Brain microvascular endothelial cell (primary cell): ENCODE results near the gene MAML2.
A peak's percentile ranks its signal among the peaks of the same experiment; 100 is the strongest.

Experiments used
- DNase-seq: peaks from one replicate; pipeline ENCODE4 v3.0.0-alpha.2; 2020
- H3K27ac ChIP-seq: fragments of 250-450 bp; sonication (Bioruptor Pico); 2 replicates; pipeline ENCODE4 v1.5.1; 2020; ENCODE audit warnings: mild to moderate bottlenecking, moderate library complexity
- H3K27me3 ChIP-seq: fragments of 250-450 bp; sonication (Bioruptor Pico); replicated peaks from 2 replicates; pipeline ENCODE4 v1.5.1; 2020; ENCODE audit warnings: mild to moderate bottlenecking
- H3K36me3 ChIP-seq: fragments of 250-450 bp; sonication (Bioruptor Pico); replicated peaks from 2 replicates; pipeline ENCODE4 v1.5.1; 2020; ENCODE audit warnings: mild to moderate bottlenecking
- H3K4me3 ChIP-seq: 2 replicates; pipeline ENCODE4 v1.5.1; 2011; ENCODE audit warnings: low read depth, mild to moderate bottlenecking, control low read depth, low read length, moderate library complexity
- in situ Hi-C: cut with HindIII; loops from 2 replicates; pipeline ENCODE4 v1.10.0; 2017; ENCODE audit warnings: low sequenced_read_pairs, low pct_ligation_motif_present
- TF ChIP-seq, protein P1 (sequence below): IDR thresholded peaks from 2 replicates; pipeline ENCODE4 v1.5.1; 2011; ENCODE audit warnings: low read depth, mild to moderate bottlenecking, moderate library complexity, low read length, control low read depth, inconsistent platforms; ENCODE audit errors: missing control alignments

MAML2 gene

DNA sequence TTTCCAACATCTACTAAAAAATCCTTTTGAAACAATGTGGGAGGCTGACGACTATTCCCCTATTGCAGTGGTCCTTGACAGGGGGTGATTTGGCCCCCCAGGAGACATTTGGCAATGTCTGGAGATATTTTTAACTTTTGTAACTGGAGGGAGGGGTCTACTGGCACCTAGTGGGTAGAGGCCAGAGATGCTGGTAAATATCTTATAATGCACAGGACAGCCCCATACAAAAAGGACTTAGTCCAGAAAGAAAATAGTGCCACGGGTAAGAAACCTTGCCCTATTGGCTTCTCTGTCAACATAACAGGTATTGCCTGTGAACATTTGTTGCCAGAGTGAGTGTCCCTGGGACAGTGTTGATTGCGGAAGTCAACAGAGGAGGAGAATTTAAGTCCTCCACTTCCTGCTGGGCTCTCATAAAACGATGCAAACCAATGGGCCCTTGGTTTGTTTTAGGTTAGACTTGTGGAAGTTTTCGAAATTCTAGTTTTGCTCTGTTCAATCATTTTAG is 101.6 kb downstream of the MAML2 start:
- H3K27me3 ChIP-seq, result no peaks in the 10 kb centered on the region
- in situ Hi-C loops, result no loop called here
- no peak overlapping the region for H3K4me3 ChIP-seq
- H3K27ac ChIP-seq, result no peak overlapping the region
- no peaks in the 10 kb centered on the region for H3K36me3 ChIP-seq
- DNase-seq, result no peak
- TF ChIP-seq, protein P1, sequence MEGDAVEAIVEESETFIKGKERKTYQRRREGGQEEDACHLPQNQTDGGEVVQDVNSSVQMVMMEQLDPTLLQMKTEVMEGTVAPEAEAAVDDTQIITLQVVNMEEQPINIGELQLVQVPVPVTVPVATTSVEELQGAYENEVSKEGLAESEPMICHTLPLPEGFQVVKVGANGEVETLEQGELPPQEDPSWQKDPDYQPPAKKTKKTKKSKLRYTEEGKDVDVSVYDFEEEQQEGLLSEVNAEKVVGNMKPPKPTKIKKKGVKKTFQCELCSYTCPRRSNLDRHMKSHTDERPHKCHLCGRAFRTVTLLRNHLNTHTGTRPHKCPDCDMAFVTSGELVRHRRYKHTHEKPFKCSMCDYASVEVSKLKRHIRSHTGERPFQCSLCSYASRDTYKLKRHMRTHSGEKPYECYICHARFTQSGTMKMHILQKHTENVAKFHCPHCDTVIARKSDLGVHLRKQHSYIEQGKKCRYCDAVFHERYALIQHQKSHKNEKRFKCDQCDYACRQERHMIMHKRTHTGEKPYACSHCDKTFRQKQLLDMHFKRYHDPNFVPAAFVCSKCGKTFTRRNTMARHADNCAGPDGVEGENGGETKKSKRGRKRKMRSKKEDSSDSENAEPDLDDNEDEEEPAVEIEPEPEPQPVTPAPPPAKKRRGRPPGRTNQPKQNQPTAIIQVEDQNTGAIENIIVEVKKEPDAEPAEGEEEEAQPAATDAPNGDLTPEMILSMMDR, result peak; percentile 41

- Histone ChIP-seq H3K27me3 (no peaks in the 10 kb centered on the region), H3K36me3 (no peaks in the 10 kb centered on the region), H3K27ac (no peak overlapping the region), H3K4me3 (no peak overlapping the region)
- in situ Hi-C loops, result no loop called here
- TF ChIP-seq, protein P1, result no peak
- no peak for DNase-seq
Observed at GRCh38 chr11:96238563-96239135, 104.3 kb downstream of the MAML2 start.

DNA sequence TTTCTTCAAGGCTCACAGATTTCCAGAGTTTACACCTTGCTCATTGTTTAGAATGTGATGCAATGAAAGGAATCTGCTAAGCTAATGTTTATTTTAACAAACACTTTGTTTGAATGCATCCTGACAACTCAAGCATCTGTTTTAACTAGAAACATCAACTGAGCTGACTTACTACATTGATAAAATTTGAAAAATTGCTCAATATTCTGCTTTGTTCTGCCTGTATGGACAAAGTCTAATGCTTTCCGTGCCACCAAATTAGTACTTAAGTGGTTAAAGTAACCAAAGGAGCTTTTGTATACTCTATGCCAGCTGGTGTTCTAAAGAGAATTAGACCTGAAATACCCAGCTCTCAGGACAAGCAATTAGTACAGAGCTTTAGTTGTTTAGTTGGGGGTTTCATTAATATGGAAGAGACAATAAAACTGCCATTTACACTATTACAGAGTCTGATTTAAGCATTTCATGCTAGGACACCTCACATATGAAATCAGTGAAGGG is 105.2 kb downstream of the MAML2 start:
- in situ Hi-C loops, result no loop called here
- Histone ChIP-seq H3K27me3 (no peaks in the 10 kb centered on the region), H3K4me3 (no peak overlapping the region), H3K36me3 (no peaks in the 10 kb centered on the region), H3K27ac (no peak overlapping the region)
- TF ChIP-seq, protein P1, result no peak
- DNase-seq, result no peak

GRCh38 chr11:96235751-96236150 is 107.2 kb downstream of the MAML2 start:
- Histone ChIP-seq H3K27me3 (no peaks in the 10 kb centered on the region), H3K4me3 (no peak overlapping the region), H3K27ac (no peak overlapping the region), H3K36me3 (no peaks in the 10 kb centered on the region)
- no peak for DNase-seq
- TF ChIP-seq, protein P1, result no peak
- in situ Hi-C loops, result no loop called here

- no peak overlapping the region for H3K4me3 ChIP-seq
- no peak overlapping the region for H3K27ac ChIP-seq
- no peaks in the 10 kb centered on the region for H3K27me3 ChIP-seq
- TF ChIP-seq, protein P1, result no peak
- DNase-seq, result no peak
- H3K36me3 ChIP-seq, result no peaks in the 10 kb centered on the region
- in situ Hi-C loops, result no loop called here
Observed at GRCh38 chr11:96234866-96235441, 108.0 kb downstream of the MAML2 start.
